GM18508 (cell line): ENCODE measurements around the gene PFN1.
"Not testable (repeated sequence)": the region's sequence is repeated elsewhere in the genome, so short reads cannot be mapped to it uniquely, and the experiment has no call there.

Source experiments
- ATAC-seq: cut with Tn5 transposase; IDR thresholded peaks from one replicate; pipeline ENCODE4 v1.9.1; 2021; ENCODE audit warnings: moderate number of reproducible peaks; ENCODE audit not compliant: insufficient read depth, unreplicated experiment

PFN1 gene

GRCh38 chr17:4931963-4932362 is 16.4 kb downstream of the PFN1 start, which contains the start of gene GP1BA:
Gene GP1BA (plus strand): TSS chr17:4932277. CDS start chr17:4932605, 328 bp downstream.
- ATAC-seq: no peak

DNA sequence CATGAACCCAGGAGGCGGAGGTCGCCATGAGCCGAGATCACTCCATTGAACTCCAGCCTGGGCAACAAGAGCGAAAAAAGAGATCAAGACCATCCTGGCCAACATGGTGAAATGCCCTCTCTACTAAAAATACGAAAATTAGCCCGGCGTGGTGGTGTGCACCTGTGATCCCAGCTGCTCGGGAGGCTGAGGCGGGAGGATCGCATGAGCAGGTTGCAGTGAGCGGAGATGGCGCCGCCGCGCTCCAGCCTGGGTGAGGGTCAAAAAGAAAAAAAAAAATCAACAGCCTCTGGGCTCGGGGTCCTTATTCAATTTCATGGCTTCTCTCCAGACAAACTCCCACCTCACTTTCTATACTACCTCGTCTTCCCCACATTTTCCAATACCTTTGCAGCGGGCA is 19.4 kb downstream of the PFN1 start:
- no peak for ATAC-seq

DNA sequence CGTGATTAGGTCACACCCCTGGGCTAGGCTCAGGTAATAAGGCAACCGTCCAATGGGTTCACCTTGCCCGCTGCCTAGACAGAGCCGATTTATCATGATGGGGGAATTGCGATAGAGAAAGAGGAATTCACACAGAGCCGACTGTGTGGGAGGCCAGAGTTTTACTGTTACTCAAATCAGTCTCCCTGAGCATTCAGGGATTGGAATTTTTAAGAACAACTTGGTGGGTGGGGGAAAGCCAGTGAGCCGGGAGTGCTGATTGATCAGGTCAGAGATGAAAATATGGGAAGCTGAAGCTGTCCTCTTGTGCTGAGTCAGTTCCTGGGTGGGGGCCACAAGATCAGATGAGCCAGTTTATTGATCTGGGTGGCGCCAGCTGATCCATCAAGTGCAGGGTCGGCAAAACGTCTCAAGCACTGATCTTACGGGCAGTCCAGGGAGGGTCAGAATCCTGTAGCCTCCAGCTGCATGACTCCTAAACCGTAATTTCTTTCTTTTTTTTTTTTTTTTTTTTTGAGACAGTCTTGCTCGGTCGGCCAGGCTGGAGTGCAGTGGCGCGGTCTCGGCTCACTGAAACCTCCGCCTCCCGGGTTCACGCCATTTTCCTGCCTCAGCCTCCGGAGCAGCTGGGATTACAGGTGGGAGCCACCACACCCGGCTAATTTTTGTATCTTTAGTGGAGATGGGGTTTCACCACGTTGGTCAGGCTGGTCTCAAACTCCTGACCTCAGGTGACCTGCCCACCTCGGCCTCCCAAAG is 21.6 kb downstream of the PFN1 start:
- ATAC-seq: not testable (repeated sequence)

DNA sequence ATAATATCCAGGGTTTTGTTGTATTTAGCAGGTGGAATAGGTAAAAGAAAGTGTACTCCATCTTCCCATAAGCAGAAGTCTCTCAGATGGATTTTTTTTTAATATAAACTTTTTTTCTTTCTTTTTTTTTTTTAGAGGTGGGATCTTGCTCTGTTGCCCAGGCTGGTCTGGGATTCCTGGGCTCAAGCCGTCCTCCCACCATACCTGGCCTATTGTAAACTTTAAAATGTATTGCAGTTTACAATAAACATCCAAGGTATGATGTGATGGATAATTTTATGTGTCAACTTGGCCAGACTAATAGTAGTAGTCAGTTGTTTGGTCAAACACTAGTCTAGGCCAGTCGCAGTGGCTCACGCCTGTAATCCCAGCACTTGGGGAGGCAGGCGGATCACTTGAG is 27.0 kb downstream of the PFN1 start:
- ATAC-seq: no peak

- no peak for ATAC-seq
These were observed 27.8 kb downstream of the PFN1 start for GRCh38 chr17:4920351-4921048.

DNA sequence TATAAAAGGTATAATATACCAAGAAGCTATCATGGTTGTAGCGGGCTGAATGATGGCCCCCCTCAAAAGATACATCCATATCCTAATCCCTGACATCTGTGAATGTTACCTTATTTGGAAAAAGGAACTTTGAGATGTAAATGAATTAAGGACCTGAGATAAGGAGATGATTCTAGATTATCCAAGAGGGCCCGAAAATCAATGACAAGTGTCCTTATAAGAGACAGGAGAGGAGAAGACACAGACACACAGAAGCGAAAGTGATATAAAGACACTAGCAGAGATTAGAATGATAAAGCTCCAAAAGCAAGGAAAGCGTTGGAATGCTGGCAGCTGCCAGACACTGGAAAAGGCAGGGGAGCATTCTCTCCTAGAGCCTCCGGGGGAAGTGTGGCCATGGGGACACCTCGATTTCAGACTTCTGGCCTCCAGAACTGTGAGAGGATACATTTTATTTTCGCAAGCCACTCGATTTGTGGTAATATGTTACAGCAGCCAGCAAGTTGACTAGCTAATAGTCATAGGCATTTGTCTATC is 28.8 kb downstream of the PFN1 start:
- no peak for ATAC-seq

DNA sequence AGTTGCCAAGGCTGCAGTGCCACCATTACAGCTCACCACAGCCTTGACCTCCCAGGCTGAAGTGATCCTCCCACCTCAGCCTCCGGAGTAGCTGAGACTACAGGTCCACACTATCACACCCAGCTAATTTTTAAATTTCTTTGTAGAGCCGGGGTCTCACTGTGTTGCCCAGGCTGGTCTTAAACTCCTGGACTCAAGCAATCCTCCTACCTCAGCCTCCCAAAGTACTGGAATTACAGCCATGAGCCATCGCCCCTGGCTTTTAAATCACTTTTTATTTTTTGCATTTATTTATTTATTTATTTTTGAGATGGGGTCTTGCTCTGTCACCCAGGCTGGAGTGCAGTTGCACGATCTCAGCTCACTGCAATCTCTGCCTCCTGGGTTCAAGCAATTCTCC is 33.8 kb downstream of the PFN1 start:
- ATAC-seq: not testable (repeated sequence)

DNA sequence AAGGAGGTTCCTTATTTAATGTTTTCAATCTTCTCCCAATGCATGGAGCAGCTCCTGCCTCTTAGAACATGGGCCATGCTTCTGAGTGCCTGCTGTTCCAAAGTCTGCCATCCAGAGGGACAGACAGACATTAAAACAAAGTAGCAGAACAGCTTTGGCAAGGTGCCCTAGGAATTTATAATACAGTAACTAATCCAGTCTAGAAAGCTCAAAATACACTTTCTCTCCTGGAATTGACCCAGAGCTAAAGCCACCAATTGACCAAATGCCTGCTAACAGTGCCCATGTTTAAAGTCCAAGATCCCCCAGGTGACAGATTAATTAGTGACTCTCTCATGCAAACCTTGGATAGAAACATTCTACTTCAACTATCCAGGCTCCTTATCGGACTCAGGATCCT is 34.3 kb downstream of the PFN1 start:
- no peak for ATAC-seq

- no peak for ATAC-seq
These were observed 39.4 kb downstream of the PFN1 start for GRCh38 chr17:4908711-4909496.

- ATAC-seq: no peak
These were observed 40.0 kb downstream of the PFN1 start for GRCh38 chr17:4908301-4908700.

DNA sequence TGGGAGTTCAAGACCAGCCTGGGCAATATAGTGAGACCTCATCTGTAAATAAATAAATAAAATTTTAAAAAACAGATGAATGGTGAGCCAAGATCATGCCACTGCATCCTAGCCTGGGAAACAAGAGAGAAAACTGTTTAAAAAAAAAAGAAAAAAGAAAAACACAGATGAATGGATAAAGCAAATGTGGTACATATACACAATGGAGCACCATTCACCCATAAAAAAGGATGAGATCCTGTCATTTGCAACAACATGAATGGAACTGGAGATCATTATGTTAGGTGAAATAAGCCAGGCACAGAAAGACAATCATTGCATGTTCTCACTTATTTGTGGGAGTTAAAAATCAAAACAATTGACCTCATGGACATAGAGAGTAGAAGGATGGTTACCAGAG is 41.7 kb downstream of the PFN1 start:
- ATAC-seq: not testable (repeated sequence)

DNA sequence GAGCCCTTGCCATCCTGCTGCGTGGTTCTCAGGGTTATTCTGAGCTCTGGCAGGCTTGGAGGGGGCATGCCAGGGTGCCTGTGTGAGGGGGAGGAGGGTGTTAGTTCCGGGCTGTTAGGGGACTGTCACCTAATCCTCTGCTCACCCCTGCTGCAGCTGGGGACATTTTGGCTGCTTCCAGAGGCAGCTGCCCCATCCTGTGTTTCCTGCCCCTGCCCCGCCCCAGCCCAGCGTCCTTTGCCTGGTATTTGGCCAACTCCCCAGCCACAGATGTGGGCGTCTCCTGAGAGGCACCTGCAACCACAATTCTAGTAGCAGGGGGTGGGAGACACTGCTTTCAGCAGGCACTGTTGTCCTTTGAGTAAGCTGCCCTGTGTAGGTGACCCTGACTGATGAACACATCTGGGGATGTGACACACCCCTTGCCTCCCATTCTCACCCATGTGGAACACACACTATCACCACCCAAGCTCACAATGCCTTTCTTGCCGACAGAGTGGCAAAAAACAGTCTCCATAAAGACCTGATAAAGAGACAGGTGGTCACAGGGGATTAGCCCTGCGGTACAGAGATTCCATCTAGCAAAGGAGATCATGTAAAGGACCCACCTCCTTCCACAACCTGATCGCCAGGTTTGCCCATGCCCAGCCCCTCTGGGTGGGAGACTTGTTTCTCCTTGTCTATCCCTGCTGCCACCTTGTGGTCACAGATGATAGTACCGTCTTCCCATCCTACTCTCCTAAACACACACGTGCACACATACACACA is 45.1 kb downstream of the PFN1 start, which contains the start of gene CHRNE:
TSS of gene CHRNE (minus strand) at position 48 of the 768 bp plus-strand sequence. CDS start at position 13, 35 bp downstream.
- no peak for ATAC-seq

DNA sequence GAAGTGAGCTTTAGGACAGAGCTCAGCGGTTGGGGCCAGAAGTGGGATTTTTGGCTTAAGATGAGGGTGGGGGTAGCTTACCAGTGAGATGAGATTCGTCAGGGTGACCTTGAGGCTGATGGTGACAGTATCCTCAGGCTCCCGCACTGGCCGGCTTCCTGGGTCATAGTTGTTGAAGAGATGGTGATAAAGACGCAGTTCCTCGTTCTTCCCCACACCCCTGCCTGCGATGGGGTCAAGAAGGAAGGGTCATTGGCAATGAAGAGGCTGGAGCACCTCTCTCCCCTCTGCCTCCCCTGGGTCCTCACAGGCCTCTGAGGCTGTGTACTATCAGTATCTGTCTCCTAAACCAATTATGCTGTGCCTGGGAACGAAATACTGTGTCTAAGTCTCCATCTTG is 45.8 kb downstream of the PFN1 start:
- ATAC-seq: no peak

- no peak for ATAC-seq
These were observed 46.5 kb downstream of the PFN1 start for GRCh38 chr17:4901648-4902344.

- ATAC-seq: no peak
These were observed 47.2 kb downstream of the PFN1 start for GRCh38 chr17:4901108-4901647.

- ATAC-seq: no peak
These were observed 47.9 kb downstream of the PFN1 start for GRCh38 chr17:4900231-4901107.

DNA sequence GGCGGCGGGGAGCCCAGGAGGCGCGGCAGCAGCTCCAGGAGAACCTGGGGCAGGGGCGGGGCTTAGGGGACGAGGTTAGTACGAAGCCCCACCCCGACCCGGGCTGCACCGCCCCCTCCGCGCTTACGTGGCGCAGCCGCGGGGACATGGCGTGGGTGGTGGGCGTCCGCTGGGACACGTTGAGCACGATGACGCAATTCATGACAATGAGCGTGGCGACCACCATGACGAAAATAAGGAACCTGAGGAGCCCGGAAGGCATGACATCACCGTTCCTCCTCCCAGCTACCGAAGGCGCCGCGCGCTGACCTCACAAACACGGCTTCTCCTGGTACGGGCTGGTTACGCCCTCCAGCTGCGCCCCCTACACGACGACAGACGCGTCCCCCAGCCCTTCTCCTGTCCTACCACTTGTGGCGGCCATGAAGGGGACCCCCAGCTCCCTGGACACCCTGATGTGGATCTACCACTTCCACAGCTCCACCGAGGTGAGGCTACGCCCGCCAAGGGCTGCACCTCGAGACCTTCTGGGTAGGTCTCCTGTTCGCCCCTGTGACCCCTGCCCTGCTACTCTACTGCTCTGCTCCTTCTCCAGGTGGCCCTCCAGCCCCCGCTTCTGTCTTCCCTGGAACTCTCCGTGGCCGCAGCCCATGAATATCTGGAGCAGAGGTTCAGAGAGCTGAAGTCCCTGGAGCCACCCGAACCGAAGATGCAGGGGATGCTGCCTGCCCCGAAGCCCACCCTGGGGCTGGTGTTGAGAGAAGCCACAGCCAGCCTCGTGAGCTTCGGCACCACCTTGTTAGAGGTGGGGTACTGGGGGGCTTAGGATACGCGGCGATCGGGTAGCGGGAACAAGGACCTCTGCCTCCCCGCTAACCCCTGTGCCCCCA is 48.7 kb downstream of the PFN1 start, which contains the start of gene C17orf107:
TSS of gene C17orf107 (plus strand) at position 196 of the 890 bp plus-strand sequence. CDS start at position 423, 227 bp downstream.
- no peak for ATAC-seq
